ENCODE measurements around the gene NUP58.

DNA sequence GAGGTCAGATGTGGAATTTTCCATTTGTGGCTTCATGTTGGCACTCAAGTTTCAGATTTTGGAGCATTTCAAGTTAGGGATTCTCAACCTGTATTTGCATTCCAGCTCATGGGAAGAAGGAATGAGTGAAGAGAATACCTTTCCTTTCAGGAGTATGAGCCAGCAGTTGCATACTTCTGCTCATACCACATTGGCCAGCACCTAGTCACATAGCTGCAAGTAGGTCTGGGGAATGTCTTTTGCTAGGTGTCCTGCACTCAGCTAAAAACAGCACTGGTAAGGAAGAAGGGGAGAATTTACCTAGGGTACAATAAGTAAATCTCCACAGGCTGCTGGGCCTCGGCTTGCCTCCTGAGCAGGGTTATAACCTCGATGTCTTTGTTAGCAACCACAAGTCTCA, 45.7 kb downstream of the NUP58 start:
- TF ChIP-seq, protein P1, sequence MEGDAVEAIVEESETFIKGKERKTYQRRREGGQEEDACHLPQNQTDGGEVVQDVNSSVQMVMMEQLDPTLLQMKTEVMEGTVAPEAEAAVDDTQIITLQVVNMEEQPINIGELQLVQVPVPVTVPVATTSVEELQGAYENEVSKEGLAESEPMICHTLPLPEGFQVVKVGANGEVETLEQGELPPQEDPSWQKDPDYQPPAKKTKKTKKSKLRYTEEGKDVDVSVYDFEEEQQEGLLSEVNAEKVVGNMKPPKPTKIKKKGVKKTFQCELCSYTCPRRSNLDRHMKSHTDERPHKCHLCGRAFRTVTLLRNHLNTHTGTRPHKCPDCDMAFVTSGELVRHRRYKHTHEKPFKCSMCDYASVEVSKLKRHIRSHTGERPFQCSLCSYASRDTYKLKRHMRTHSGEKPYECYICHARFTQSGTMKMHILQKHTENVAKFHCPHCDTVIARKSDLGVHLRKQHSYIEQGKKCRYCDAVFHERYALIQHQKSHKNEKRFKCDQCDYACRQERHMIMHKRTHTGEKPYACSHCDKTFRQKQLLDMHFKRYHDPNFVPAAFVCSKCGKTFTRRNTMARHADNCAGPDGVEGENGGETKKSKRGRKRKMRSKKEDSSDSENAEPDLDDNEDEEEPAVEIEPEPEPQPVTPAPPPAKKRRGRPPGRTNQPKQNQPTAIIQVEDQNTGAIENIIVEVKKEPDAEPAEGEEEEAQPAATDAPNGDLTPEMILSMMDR (optimal IDR thresholded peaks at IDR 0.05 in 1 of 3, IDR thresholded peaks at IDR 0.05 in 1 of 3, conservative IDR thresholded peaks at IDR 0.05 in 1 of 3; ENCODE audit: extremely low read depth in 1 of 3, insufficient read depth in 2 of 3, low read length in 3 of 3), result no peak
- no peak for TF ChIP-seq EZH2 (IDR thresholded peaks at IDR 0.05; ENCODE audit: low read length)
